Fibroblast of the aortic adventitia (primary cell): ENCODE data around the gene CHST8. TPM values are rescaled to one million over a fixed set of nuclear protein-coding genes. Genes with fewer than 3 reads are reported as not detected.

Experiments
- DNase-seq: peaks from one replicate; pipeline ENCODE4 v3.0.0-alpha.2; 2010; ENCODE audit warnings: low read depth
- H3K4me3 ChIP-seq: 2 replicates; pipeline ENCODE4 v1.5.1; 2011; ENCODE audit warnings: low read depth, mild to moderate bottlenecking, control low read depth, low read length, moderate library complexity
- total RNA-seq: library from RNA; depleted of rRNA; stranded (reverse); fragments of >200 nt; gene quantifications from 2 replicates; pipeline ENCODE4 v1.2.3, GENCODE V29; 2012; ENCODE audit warnings: low replicate concordance
- TF ChIP-seq, protein P1 (sequence below): IDR thresholded peaks from 2 replicates; pipeline ENCODE4 v1.5.1; 2011; ENCODE audit warnings: mild to moderate bottlenecking, low read length, control low read depth, inconsistent platforms; ENCODE audit not compliant: insufficient read depth

CHST8 gene
- total RNA-seq, 1 donor: not detected

DNA sequence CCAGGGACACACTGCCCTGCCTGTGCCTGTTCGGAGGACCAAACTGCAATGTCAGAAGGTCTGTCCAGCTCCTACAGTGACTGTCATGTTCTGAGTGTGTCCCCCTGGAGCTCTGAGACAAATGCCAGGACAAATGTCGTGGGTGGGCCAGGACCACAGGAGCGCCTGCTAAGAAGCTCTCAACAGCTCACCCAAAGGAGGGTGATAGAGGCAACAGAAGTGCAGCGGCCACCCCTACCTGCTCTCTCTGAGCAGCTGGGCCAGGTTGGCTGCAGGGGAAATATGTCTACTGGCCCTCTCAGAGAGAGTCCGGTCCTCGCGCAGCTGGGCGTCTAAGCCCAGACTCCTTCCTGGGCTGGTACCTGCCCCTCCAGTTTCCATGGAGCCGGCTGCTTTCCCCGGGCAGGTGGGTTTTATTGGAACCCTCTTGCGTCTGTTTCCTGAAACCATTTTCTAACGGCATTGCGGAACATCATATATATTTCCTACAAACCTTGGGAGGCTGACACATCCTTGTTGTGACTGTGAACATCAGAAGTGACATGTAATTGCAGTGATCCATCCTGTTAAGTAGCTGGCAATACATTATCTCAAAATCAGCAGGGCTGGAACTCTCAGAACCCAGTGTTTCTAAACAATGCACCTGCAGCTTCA lies 78.1 kb downstream of the CHST8 start:
- no peak for DNase-seq
- TF ChIP-seq, protein P1, sequence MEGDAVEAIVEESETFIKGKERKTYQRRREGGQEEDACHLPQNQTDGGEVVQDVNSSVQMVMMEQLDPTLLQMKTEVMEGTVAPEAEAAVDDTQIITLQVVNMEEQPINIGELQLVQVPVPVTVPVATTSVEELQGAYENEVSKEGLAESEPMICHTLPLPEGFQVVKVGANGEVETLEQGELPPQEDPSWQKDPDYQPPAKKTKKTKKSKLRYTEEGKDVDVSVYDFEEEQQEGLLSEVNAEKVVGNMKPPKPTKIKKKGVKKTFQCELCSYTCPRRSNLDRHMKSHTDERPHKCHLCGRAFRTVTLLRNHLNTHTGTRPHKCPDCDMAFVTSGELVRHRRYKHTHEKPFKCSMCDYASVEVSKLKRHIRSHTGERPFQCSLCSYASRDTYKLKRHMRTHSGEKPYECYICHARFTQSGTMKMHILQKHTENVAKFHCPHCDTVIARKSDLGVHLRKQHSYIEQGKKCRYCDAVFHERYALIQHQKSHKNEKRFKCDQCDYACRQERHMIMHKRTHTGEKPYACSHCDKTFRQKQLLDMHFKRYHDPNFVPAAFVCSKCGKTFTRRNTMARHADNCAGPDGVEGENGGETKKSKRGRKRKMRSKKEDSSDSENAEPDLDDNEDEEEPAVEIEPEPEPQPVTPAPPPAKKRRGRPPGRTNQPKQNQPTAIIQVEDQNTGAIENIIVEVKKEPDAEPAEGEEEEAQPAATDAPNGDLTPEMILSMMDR: no peak
- H3K4me3 ChIP-seq: no peak overlapping the region

DNA sequence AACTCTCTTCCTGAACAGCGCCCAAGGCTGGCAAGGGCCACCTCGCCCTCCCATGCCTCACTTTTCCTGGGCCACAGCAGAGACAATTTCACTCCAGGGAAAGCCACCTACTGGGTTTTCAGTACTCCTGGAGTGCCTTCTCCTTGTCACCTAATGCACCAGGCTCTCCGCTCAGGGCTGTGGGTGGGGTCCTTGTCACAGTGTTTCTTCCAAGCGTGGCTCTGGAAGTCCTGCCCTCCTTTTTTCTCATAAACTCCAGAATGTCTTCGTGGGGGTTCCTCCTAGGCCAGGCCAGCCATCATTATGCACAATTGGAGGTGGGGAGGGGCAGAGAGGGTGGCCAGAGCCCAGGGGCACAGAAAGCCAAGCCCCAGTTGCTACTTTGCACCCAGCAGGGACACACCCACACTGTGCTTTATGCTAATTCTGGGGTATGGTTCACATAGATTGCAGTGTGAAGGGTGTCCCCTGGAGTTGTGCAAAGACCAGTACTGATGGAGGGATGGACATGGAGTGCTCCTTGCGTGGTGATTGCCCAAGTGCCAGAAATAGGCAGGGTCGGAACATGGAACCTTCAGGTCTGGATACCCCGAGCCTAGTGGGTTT lies 78.8 kb downstream of the CHST8 start:
- TF ChIP-seq, protein P1: no peak
- no peak for DNase-seq
- no peak overlapping the region for H3K4me3 ChIP-seq

DNA sequence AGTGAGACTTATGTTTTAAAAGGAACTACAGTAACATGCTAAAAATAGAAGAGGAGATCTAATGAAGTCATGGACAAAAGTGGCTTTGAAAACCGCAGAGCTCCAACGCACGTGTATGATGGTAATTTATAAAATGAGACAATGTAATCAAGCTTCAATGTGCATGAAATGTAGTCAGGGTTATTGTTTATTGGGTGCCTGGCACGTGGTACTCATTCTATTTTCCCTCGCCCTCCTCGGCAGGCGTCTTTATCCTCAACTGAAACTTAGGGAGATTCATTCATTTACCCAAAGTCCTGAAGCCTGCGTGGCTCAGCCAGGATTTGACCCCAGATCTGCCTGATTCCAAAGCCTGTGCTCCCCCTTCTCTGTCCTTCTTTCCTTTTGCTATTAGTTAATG lies 79.8 kb downstream of the CHST8 start:
- DNase-seq: no peak
- TF ChIP-seq, protein P1: no peak
- H3K4me3 ChIP-seq: no peak overlapping the region

DNA sequence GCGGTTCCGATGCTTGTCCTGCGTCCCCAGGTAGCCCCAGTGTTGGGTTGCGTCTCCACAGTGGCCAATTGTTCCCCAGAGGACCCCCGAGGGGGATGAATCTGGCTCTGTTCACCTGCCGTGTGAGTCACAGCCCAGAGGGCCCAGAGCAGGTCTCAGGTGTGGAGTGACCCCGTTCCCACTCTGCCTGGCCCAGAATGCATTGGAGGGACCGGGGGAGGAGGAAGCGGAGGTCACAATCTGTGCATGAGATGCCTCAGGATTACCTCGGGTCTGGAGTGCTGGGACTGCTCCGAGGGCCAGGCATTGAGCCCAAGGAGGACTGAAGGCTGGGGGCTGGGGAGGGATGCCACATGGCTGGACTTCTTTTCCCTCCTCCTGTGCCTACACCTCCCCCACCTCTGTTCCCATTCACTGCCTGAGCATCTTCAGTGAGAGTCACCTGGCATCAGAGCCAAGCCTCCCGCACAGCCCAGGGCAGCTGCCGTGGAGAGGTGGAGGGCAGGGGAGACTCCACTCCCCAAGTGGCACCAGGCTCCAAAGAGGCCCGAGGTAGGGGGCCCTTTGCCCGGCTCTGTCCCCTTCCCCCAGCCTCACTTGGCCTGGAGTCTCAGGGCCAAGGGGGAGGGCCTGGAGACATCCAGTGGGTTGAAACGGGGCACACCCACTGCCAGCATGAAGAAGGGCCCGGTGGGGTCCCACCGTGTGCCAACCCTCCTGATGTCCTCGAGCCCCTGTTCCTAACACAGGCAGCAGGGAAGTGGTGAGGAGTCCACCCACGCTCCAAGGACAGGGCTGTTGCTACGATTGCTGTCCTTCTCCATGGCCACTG lies 81.1 kb downstream of the CHST8 start:
- DNase-seq: no peak
- TF ChIP-seq, protein P1: no peak
- no peak overlapping the region for H3K4me3 ChIP-seq

DNA sequence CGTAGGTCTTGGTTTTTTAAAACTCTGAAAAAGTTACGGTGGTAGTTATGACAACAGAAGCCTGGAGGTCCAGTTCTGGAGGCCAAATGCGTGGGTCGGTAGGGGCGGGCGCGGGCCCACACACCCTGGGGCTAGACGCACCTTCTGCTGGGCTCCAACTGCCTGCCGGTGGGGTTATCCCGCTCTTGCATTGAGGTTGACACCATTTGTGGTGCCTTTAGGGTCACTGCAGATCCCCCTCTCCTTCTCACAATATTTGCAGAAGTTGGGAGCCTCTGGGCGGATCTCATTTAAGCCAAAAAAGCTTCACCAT lies 81.6 kb downstream of the CHST8 start:
- DNase-seq: no peak
- no peak overlapping the region for H3K4me3 ChIP-seq
- TF ChIP-seq, protein P1: no peak

DNA sequence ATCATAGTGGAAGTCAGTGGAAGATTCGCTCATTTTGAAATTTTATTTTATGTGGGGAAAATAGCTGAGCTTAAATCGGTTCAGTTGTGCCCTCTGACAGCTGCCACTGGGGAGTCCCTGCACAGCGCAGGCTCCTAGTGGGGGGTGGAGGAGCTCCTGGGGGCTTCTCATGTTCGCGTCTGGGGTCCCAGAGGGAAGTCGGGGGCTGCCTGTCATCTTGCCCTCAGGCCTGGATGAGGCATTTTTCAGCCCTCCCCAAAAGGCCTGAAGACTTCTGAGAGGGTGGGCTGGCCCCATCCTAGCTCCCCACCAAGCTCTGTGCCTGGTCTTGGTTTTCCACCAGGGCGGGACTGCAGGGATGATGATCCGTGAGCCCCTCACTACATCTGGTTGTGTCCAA lies 82.1 kb downstream of the CHST8 start:
- DNase-seq: no peak
- TF ChIP-seq, protein P1: no peak
- no peak overlapping the region for H3K4me3 ChIP-seq
